ENCODE results near the gene PHF21B. TPM values are rescaled to one million over a fixed set of nuclear protein-coding genes. Genes with fewer than 3 reads are reported as not detected.

PHF21B gene
- total and polyA plus RNA-seq, 2 donors (not counting 3 experiments of a cell fraction or from before 2014, with no cell fraction given) = not detected

DNA sequence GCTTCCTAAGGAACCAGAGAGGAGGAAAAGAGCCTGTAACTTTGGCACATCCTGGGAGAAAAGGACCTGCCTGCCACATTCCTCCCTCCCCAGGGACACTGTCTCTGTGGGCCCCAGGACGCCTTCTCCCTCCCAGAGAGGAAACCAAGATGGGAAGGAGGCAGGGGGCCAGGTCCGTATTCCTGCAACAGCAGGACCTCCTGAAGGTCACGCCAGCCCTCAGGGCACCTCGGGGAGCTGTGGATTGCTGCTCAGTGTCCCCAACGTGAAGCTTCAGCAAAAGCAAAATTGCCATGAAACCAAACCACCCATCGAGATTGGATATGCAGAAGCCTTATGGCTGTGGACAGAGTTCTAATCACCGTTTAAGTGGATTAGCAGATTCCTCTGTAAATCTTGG, 170.7 kb downstream of the PHF21B start:
- Histone ChIP-seq H3K9ac (replicated peaks; ENCODE audit: extremely low read depth, insufficient read depth, low read length) (no peak overlapping the region), H3K4me2 (ENCODE audit: insufficient read depth, low read length) (no peak overlapping the region), H3K9me1 (replicated peaks; ENCODE audit: control insufficient read depth, extremely low read depth, insufficient read depth, low read length) (no peaks in the 10 kb centered on the region), H2AFZ (ENCODE audit: low read depth, low read length) (no peak overlapping the region), H3K79me2 (ENCODE audit: control insufficient read depth, insufficient read depth, low read length) (no peaks in the 10 kb centered on the region), H3K27ac (ENCODE audit: insufficient read depth, low read depth, low read length) (no peak overlapping the region), H3K27me3 (ENCODE audit: control insufficient read depth in 2 of 2, insufficient read depth in 2 of 2, low read length in 2 of 2) (no peaks in the 10 kb centered on the region), H3K4me3 (replicated peaks in 1 of 3; ENCODE audit: insufficient read depth in 1 of 3, low read depth in 1 of 3, low read length in 3 of 3) (no peak overlapping the region), H4K20me1 (replicated peaks; ENCODE audit: control insufficient read depth, extremely low read depth, insufficient read depth, low read length) (no peaks in the 10 kb centered on the region), H3K4me1 (ENCODE audit: control insufficient read depth, extremely low read depth, insufficient read depth, low read length) (no peaks in the 10 kb centered on the region), H3K36me3 (ENCODE audit: control insufficient read depth in 2 of 2, extremely low read depth in 1 of 2, insufficient read depth in 2 of 2, low read length in 2 of 2) (no peaks in the 10 kb centered on the region), H3K9me3 (replicated peaks; ENCODE audit: control insufficient read depth, insufficient read depth, low read length) (no peaks in the 10 kb centered on the region)
- dilution Hi-C loops (cut with MboI; ENCODE audit: extremely low pct_ligation_motif_present, low sequenced_read_pairs) = no loop called here
- BruUV-seq (replicated peaks) = no TSS peak
- CTCF ChIA-PET = no interaction called here
- intact Hi-C loops (cut with micrococcal nuclease) = no loop called here
- TF ChIP-seq POLR2A (IDR thresholded peaks at IDR 0.05; ENCODE audit: low read depth, low read length) (no peak), POLR2AphosphoS5 (IDR thresholded peaks at IDR 0.05; ENCODE audit: insufficient read depth, low read depth, low read length) (no peak), GATA2 (IDR thresholded peaks at IDR 0.05; ENCODE audit: insufficient read depth, insufficient read length, low read depth, low read length) (no peak), FOS (IDR thresholded peaks at IDR 0.05; ENCODE audit: borderline replicate concordance, insufficient read depth, low read length) (no peak), MYC (IDR thresholded peaks at IDR 0.05; ENCODE audit: low read depth, low read length) (no peak), EZH2 (IDR thresholded peaks at IDR 0.05; ENCODE audit: borderline replicate concordance, low read depth, low read length, severe bottlenecking) (no peak), JUN (IDR thresholded peaks at IDR 0.05; ENCODE audit: borderline replicate concordance, insufficient read depth, insufficient read length, low read depth) (no peak)
- TF ChIP-seq, protein P1, sequence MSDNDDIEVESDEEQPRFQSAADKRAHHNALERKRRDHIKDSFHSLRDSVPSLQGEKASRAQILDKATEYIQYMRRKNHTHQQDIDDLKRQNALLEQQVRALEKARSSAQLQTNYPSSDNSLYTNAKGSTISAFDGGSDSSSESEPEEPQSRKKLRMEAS (IDR thresholded peaks at IDR 0.05; ENCODE audit: insufficient read depth, insufficient read length) = no peak
- TF ChIP-seq, protein P2, sequence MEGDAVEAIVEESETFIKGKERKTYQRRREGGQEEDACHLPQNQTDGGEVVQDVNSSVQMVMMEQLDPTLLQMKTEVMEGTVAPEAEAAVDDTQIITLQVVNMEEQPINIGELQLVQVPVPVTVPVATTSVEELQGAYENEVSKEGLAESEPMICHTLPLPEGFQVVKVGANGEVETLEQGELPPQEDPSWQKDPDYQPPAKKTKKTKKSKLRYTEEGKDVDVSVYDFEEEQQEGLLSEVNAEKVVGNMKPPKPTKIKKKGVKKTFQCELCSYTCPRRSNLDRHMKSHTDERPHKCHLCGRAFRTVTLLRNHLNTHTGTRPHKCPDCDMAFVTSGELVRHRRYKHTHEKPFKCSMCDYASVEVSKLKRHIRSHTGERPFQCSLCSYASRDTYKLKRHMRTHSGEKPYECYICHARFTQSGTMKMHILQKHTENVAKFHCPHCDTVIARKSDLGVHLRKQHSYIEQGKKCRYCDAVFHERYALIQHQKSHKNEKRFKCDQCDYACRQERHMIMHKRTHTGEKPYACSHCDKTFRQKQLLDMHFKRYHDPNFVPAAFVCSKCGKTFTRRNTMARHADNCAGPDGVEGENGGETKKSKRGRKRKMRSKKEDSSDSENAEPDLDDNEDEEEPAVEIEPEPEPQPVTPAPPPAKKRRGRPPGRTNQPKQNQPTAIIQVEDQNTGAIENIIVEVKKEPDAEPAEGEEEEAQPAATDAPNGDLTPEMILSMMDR (IDR thresholded peaks at IDR 0.05; ENCODE audit: extremely low read depth in 1 of 2, insufficient read depth in 1 of 2, low read depth in 1 of 2, low read length in 2 of 2) = no peak
- no peak for FAIRE-seq
- DNase-seq (ENCODE audit: low read depth, low spot score) = no peak
- POLR2A ChIA-PET = no interaction called here
